IMR-90 (cell line): ENCODE data around the gene RETN. TPM values are rescaled to one million over a fixed set of nuclear protein-coding genes. Genes with fewer than 3 reads are reported as not detected.
A peak's percentile ranks its signal among the peaks of the same experiment; 100 is the strongest.

Source experiments
- ATAC-seq: fragments of 200-7000 bp; cut with Tn5 transposase; 2 replicates; pipeline ENCODE4 v1.9.1; 2020; ENCODE audit warnings: low read depth, mild to moderate bottlenecking, moderate library complexity
- BruUV-seq: library from RNA; stranded (reverse); fragments of 400-500 nt; replicated peaks from 2 replicates; lab custom pipeline; 2021; lab: Mats Ljungman, UMichigan
- CTCF ChIA-PET: fragments of 300-600 bp; formaldehyde crosslinking; extraction: SDS; loops from one replicate; lab custom pipeline; 2021; ENCODE audit warnings: antibody characterized with exemption; lab: Yijun Ruan, JAX
- POLR2A ChIA-PET: fragments of 300-600 bp; sonication (Branson Sonifier 250); formaldehyde crosslinking; loops from one replicate; lab custom pipeline; 2022; ENCODE audit warnings: antibody characterized with exemption; ENCODE audit not compliant: unreplicated experiment; lab: Charles Lee
- DNase-seq: peaks from one replicate; pipeline ENCODE4 v3.0.0; 2013
- H2AFZ ChIP-seq: replicated peaks from 2 replicates; pipeline ENCODE3; 2013; ENCODE audit warnings: low read length, mild to moderate bottlenecking; ENCODE audit not compliant: poor library complexity
- H2AK5ac ChIP-seq: 2 replicates; pipeline ENCODE4 v1.6.1; 2013; ENCODE audit warnings: low read depth, low read length, inconsistent platforms
- H2AK9ac ChIP-seq: replicated peaks from 2 replicates; pipeline ENCODE3; 2013; ENCODE audit warnings: mild to moderate bottlenecking, low read depth, low read length, moderate library complexity; ENCODE audit not compliant: poor library complexity
- H2BK120ac ChIP-seq: 2 replicates; pipeline ENCODE4 v1.6.1; 2013; ENCODE audit warnings: low read depth, low read length, inconsistent platforms
- H2BK15ac ChIP-seq: 3 replicates; pipeline ENCODE4 v1.6.1; 2013; ENCODE audit warnings: low read depth, low read length, inconsistent platforms
- H2BK20ac ChIP-seq: 2 replicates; pipeline ENCODE4 v1.6.1; 2013; ENCODE audit warnings: low read depth, mild to moderate bottlenecking, inconsistent platforms, low read length, moderate library complexity
- H2BK5ac ChIP-seq: 2 replicates; pipeline ENCODE4 v1.6.1; 2013; ENCODE audit warnings: mild to moderate bottlenecking, low read depth, low read length, inconsistent platforms; ENCODE audit not compliant: poor library complexity, severe bottlenecking
- H3K14ac ChIP-seq: replicated peaks from 2 replicates; pipeline ENCODE4 v1.6.1; 2013; ENCODE audit warnings: low read depth, low read length, inconsistent platforms
- H3K18ac ChIP-seq: 2 replicates; pipeline ENCODE4 v1.6.1; 2013; ENCODE audit warnings: low read depth, low read length, control low read depth
- H3K23ac ChIP-seq: 2 replicates; pipeline ENCODE4 v1.6.1; 2013; ENCODE audit warnings: low read depth, low read length, inconsistent platforms
- H3K27ac ChIP-seq: 2 replicates; pipeline ENCODE4 v1.5.1; 2013; ENCODE audit warnings: mild to moderate bottlenecking, control low read depth, low read length; ENCODE audit not compliant: insufficient read depth
- H3K27me3 ChIP-seq: 2 replicates; pipeline ENCODE4 v1.6.1; 2013; ENCODE audit warnings: low read length; ENCODE audit not compliant: control insufficient read depth, insufficient read depth
- H3K36me3 ChIP-seq: 2 replicates; pipeline ENCODE4 v1.6.1; 2013; ENCODE audit warnings: low read length, mixed read lengths; ENCODE audit not compliant: control insufficient read depth, insufficient read depth
- H3K4ac ChIP-seq: 2 replicates; pipeline ENCODE4 v1.6.1; 2013; ENCODE audit warnings: low read depth, low read length, inconsistent platforms
- H3K4me1 ChIP-seq: 2 replicates; pipeline ENCODE4 v1.6.1; 2013; ENCODE audit warnings: low read length, mixed read lengths; ENCODE audit not compliant: control insufficient read depth, insufficient read depth
- H3K4me2 ChIP-seq: 2 replicates; pipeline ENCODE4 v1.6.1; 2013; ENCODE audit warnings: low read depth, mild to moderate bottlenecking, control low read depth, low read length, moderate library complexity
- H3K4me3 ChIP-seq: 2 replicates; pipeline ENCODE4 v1.5.1; 2013; ENCODE audit warnings: low read depth, mild to moderate bottlenecking, control low read depth, low read length, moderate library complexity; ENCODE audit not compliant: insufficient read depth
- H3K56ac ChIP-seq: 2 replicates; pipeline ENCODE4 v1.6.1; 2013; ENCODE audit warnings: low read length, inconsistent platforms; ENCODE audit not compliant: insufficient read depth; ENCODE audit errors: extremely low read depth
- H3K79me1 ChIP-seq, 2 experiments: 2 replicates each; pipeline ENCODE4 v1.6.1; 2013; ENCODE audit warnings: low read length in 2 of 2, inconsistent platforms in 1 of 2, low read depth in 1 of 2
- H3K9ac ChIP-seq: 2 replicates; pipeline ENCODE4 v1.6.1; 2013; ENCODE audit warnings: low read depth, low read length, control low read depth
- H3K9me1 ChIP-seq: 2 replicates; pipeline ENCODE4 v1.6.1; 2013; ENCODE audit warnings: low read length, inconsistent platforms; ENCODE audit not compliant: insufficient read depth
- H3K9me3 ChIP-seq: 2 replicates; pipeline ENCODE4 v1.6.1; 2013; ENCODE audit warnings: low read length; ENCODE audit not compliant: control insufficient read depth, insufficient read depth
- H4K20me1 ChIP-seq: 2 replicates; pipeline ENCODE4 v1.6.1; 2013; ENCODE audit warnings: low read length, inconsistent platforms; ENCODE audit not compliant: insufficient read depth
- H4K5ac ChIP-seq: 2 replicates; pipeline ENCODE4 v1.6.1; 2013; ENCODE audit warnings: mild to moderate bottlenecking, low read depth, low read length, control low read depth
- H4K8ac ChIP-seq, 2 experiments: 2 replicates each; pipeline ENCODE4 v1.6.1; 2013; ENCODE audit warnings: low read depth in 2 of 2, low read length in 2 of 2, control low read depth in 1 of 2, inconsistent platforms in 1 of 2
- H4K91ac ChIP-seq: 2 replicates; pipeline ENCODE4 v1.6.1; 2013; ENCODE audit warnings: low read depth, low read length, inconsistent platforms; ENCODE audit not compliant: insufficient read depth
- BHLHE40 ChIP-seq: fragments of 150-350 bp; IDR thresholded peaks from 2 replicates; pipeline ENCODE4 v1.6.1; 2016; ENCODE audit warnings: mild to moderate bottlenecking, low read depth, low read length
- CEBPB ChIP-seq: IDR thresholded peaks from 2 replicates; pipeline ENCODE4 v1.6.1; 2012; ENCODE audit warnings: low read depth, low read length, improper control_type of control experiment
- CHD1 ChIP-seq: IDR thresholded peaks from 2 replicates; pipeline ENCODE4 v1.6.1; 2012; ENCODE audit warnings: low read depth, low read length, improper control_type of control experiment
- FOS ChIP-seq: fragments of 150-350 bp; IDR thresholded peaks from 2 replicates; pipeline ENCODE4 v1.6.1; 2016; ENCODE audit warnings: low read depth, low read length
- MAFK ChIP-seq: IDR thresholded peaks from 2 replicates; pipeline ENCODE4 v1.6.1; 2012; ENCODE audit warnings: low read depth, low read length, improper control_type of control experiment
- MAZ ChIP-seq: IDR thresholded peaks from 2 replicates; pipeline ENCODE4 v1.6.1; 2012; ENCODE audit warnings: low read depth, mild to moderate bottlenecking, low read length, improper control_type of control experiment, moderate library complexity, borderline replicate concordance
- NFE2L2 ChIP-seq: fragments of 150-350 bp; IDR thresholded peaks from 2 replicates; pipeline ENCODE4 v1.6.1; 2016; ENCODE audit warnings: low read depth, mild to moderate bottlenecking, low read length
- POLR2A ChIP-seq: IDR thresholded peaks from 2 replicates; pipeline ENCODE4 v1.6.1; 2012; ENCODE audit warnings: mild to moderate bottlenecking, low read depth, low read length
- RAD21 ChIP-seq: IDR thresholded peaks from 2 replicates; pipeline ENCODE4 v1.6.1; 2012; ENCODE audit warnings: low read length, improper control_type of control experiment
- RCOR1 ChIP-seq: IDR thresholded peaks from 2 replicates; pipeline ENCODE4 v1.6.1; 2012; ENCODE audit warnings: mild to moderate bottlenecking, low read length, improper control_type of control experiment; ENCODE audit not compliant: insufficient replicate concordance
- RFX5 ChIP-seq: IDR thresholded peaks from 2 replicates; pipeline ENCODE4 v1.8.0; 2012; ENCODE audit warnings: low read depth, mild to moderate bottlenecking, low read length, moderate library complexity
- SMC3 ChIP-seq: fragments of 150-350 bp; IDR thresholded peaks from 2 replicates; pipeline ENCODE4 v1.6.1; 2016; ENCODE audit warnings: low read depth, mild to moderate bottlenecking, antibody characterized with exemption, low read length, moderate library complexity
- WGBS, 2 experiments: methylation state at CpG; one replicate each; pipeline versions ENCODE4 v1.1.5 to v1.1.7; 2013; ENCODE audit warnings: missing lambda C conversion rate in 2 of 2; ENCODE audit not compliant: insufficient read length in 1 of 2; ENCODE audit errors: extremely low coverage in 2 of 2; 5-methylcytosine and 5-hydroxymethylcytosine counted together
- dilution Hi-C: fragments of 300-500 bp; cut with HindIII; formaldehyde crosslinking; loops from one replicate; pipeline ENCODE4 v1.14.3; 2018; ENCODE audit warnings: low sequenced_read_pairs; ENCODE audit not compliant: unreplicated experiment
- in situ Hi-C: fragments of 300-500 bp; cut with MboI; formaldehyde crosslinking; loops from 3 replicates; pipeline ENCODE4 v1.14.3; 2019; ENCODE audit warnings: low sequenced_read_pairs, inconsistent platforms, mixed read lengths
- intact Hi-C: fragments of 100-400 bp; cut with micrococcal nuclease; formaldehyde crosslinking; loops from 2 replicates; pipeline ENCODE4 v1.10.0; 2022
- polyA plus RNA-seq, 3 experiments: library from polyadenylated mRNA; depleted of rRNA; stranded (reverse); fragments of >200 nt; gene quantifications; 2 replicates each; pipeline ENCODE4 v1.2.3, GENCODE V29; 2012; ENCODE audit warnings: low replicate concordance in 1 of 3
- total RNA-seq: library from RNA; depleted of rRNA; stranded (reverse); fragments of >200 nt; gene quantifications from 2 replicates; pipeline ENCODE4 v1.2.3, GENCODE V29; 2012
- TF ChIP-seq, protein P1 (sequence below): fragments of 150-350 bp; IDR thresholded peaks from 2 replicates; pipeline ENCODE4 v1.6.1; 2016; ENCODE audit warnings: low read depth, mild to moderate bottlenecking, low read length, moderate library complexity, borderline replicate concordance
- TF ChIP-seq, protein P2 (sequence below): conservative IDR thresholded peaks from 2 replicates; pipeline ENCODE4 v1.5.1; 2012; ENCODE audit warnings: mild to moderate bottlenecking, low read depth, low read length, improper control_type of control experiment
- TF ChIP-seq, protein P3 (sequence below): fragments of 150-350 bp; IDR thresholded peaks from 2 replicates; pipeline ENCODE4 v1.6.1; 2017; ENCODE audit warnings: mild to moderate bottlenecking, antibody characterized with exemption, low read length, low read depth

RETN gene
- total and polyA plus RNA-seq, 2 of the 4 experiments (the other 2 are of a cell fraction), result not detected

DNA sequence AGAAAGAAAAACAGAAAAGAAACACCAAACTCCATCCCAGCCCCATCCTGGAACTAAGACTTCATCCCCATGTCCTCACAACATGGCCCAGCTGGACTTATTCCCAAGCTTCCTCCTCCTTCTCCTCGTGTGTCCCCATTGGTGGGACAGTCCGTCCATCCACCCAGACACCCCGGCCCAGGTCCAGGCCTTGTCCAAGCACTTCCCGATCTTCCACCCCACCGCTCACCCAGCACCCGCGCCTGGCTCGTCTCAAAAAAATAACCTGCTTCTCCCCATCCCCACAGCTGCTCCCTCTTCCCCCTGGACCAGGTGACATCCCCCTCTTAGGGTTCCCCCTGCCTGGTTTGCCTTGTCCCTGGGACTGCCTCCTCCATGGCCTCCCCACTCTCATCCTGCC, 34.5 kb downstream of the RETN start:
- ATAC-seq (no peak), DNase-seq (no peak)
- Histone ChIP-seq H2AFZ (peak overlapping the region; percentile 65), H3K23ac (no peak overlapping the region), H2AK5ac (no peak overlapping the region), H2BK15ac (no peak overlapping the region), H2AK9ac (no peak overlapping the region), H3K9ac (no peak overlapping the region), H3K9me1 (no peaks in the 10 kb centered on the region), H3K14ac (no peak overlapping the region), H4K8ac (no peak overlapping the region), H2BK120ac (no peak overlapping the region), H4K91ac (no peak overlapping the region), H3K27ac (no peak overlapping the region), H4K20me1 (no peaks in the 10 kb centered on the region), H3K4me2 (no peak overlapping the region), H3K4ac (no peak overlapping the region), H2BK20ac (no peak overlapping the region), H3K9me3 (no peaks in the 10 kb centered on the region), H2BK5ac (no peak overlapping the region), H3K4me3 (no peak overlapping the region), H3K56ac (no peak overlapping the region), H3K4me1 (no peaks in the 10 kb centered on the region), H3K27me3 (peaks cover 16% of the 10 kb centered on the region; the same call in 1 of the 2 replicates), H3K36me3 (no peaks in the 10 kb centered on the region), H4K5ac (no peak overlapping the region), H3K18ac (no peak overlapping the region), H3K79me1 (no peaks in the 10 kb centered on the region)
- ChIA-PET POLR2A (interaction anchor here (0.7 kb wide), 1 partner anchor 605 kb away, joined by 7 read pairs; no protein-coding TSS in a partner anchor), CTCF (no interaction called here)
- 76% methylated on average over 8 of the region's 8 CpGs; no CpG with 5 or more reads in 1 of the 2 experiments for WGBS, 2 experiments
- TF ChIP-seq CEBPB (no peak), POLR2A (no peak), BHLHE40 (no peak), RFX5 (no peak), MAFK (no peak), MAZ (no peak), NFE2L2 (no peak), CHD1 (no peak), SMC3 (no peak), FOS (no peak), RCOR1 (no peak), RAD21 (no peak)
- TF ChIP-seq, protein P1, sequence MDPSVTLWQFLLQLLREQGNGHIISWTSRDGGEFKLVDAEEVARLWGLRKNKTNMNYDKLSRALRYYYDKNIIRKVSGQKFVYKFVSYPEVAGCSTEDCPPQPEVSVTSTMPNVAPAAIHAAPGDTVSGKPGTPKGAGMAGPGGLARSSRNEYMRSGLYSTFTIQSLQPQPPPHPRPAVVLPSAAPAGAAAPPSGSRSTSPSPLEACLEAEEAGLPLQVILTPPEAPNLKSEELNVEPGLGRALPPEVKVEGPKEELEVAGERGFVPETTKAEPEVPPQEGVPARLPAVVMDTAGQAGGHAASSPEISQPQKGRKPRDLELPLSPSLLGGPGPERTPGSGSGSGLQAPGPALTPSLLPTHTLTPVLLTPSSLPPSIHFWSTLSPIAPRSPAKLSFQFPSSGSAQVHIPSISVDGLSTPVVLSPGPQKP, result no peak
- TF ChIP-seq, protein P2, sequence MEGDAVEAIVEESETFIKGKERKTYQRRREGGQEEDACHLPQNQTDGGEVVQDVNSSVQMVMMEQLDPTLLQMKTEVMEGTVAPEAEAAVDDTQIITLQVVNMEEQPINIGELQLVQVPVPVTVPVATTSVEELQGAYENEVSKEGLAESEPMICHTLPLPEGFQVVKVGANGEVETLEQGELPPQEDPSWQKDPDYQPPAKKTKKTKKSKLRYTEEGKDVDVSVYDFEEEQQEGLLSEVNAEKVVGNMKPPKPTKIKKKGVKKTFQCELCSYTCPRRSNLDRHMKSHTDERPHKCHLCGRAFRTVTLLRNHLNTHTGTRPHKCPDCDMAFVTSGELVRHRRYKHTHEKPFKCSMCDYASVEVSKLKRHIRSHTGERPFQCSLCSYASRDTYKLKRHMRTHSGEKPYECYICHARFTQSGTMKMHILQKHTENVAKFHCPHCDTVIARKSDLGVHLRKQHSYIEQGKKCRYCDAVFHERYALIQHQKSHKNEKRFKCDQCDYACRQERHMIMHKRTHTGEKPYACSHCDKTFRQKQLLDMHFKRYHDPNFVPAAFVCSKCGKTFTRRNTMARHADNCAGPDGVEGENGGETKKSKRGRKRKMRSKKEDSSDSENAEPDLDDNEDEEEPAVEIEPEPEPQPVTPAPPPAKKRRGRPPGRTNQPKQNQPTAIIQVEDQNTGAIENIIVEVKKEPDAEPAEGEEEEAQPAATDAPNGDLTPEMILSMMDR, result no peak
- TF ChIP-seq, protein P3, sequence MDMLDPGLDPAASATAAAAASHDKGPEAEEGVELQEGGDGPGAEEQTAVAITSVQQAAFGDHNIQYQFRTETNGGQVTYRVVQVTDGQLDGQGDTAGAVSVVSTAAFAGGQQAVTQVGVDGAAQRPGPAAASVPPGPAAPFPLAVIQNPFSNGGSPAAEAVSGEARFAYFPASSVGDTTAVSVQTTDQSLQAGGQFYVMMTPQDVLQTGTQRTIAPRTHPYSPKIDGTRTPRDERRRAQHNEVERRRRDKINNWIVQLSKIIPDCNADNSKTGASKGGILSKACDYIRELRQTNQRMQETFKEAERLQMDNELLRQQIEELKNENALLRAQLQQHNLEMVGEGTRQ, result no peak
- in situ Hi-C loops, result no loop called here
- dilution Hi-C loops, result no loop called here
- intact Hi-C loops, result no loop called here
- no TSS peak for BruUV-seq
